Breast epithelium (tissue), 4 donors: ENCODE measurements around the gene ACVR1B. TPM values are rescaled to one million over a fixed set of nuclear protein-coding genes. Genes with fewer than 3 reads are reported as not detected.

Source experiments
- DNase-seq, 2 donors: peaks; one replicate each; pipeline ENCODE4 v3.0.0-alpha.2; 2019; ENCODE audit warnings: low spot score in 2 of 2
- H3K27ac ChIP-seq, 2 donors: fragments of 200-600 bp; sonication (generic) in 1 of 2; one replicate each; pipeline ENCODE4 v1.5.1; 2016 to 2019; ENCODE audit warnings: mild to moderate bottlenecking in 1 of 2
- H3K27me3 ChIP-seq, 2 donors: fragments of 200-600 bp; sonication (generic) in 1 of 2; one replicate each; pipeline versions ENCODE4 v1.5.1 to v1.6.0; 2017 to 2019; ENCODE audit warnings: control low read depth in 1 of 2, mild to moderate bottlenecking in 1 of 2
- H3K36me3 ChIP-seq: fragments of 200-600 bp; one replicate; pipeline ENCODE4 v1.5.1; 2019
- H3K4me1 ChIP-seq, 2 donors: fragments of 200-600 bp; sonication (generic); one replicate each; pipeline ENCODE4 v1.5.1; 2016 to 2019; ENCODE audit warnings: control low read depth in 1 of 2
- H3K4me3 ChIP-seq, 3 donors: fragments of 200-600 bp; sonication (generic); 1 replicate in 2 of 3; 2 replicates in 1 of 3; pipeline ENCODE4 v1.5.1; 2016 to 2019; ENCODE audit warnings: mild to moderate bottlenecking in 3 of 3, moderate library complexity in 2 of 3
- H3K9me3 ChIP-seq, 2 donors: fragments of 200-600 bp; sonication (generic) in 1 of 2; one replicate each; pipeline ENCODE4 v1.5.1; 2016 to 2019; ENCODE audit warnings: control low read depth in 1 of 2
- POLR2A ChIP-seq: fragments of 450-650 bp; IDR thresholded peaks from one replicate; pipeline ENCODE4 v1.6.1; 2016; ENCODE audit warnings: antibody characterized with exemption, mild to moderate bottlenecking, moderate library complexity
- POLR2AphosphoS5 ChIP-seq, 3 donors: sonication (generic); formaldehyde crosslinking; IDR thresholded peaks; one replicate each; pipeline ENCODE4 v1.6.1; 2017; ENCODE audit warnings: antibody characterized with exemption in 3 of 3
- intact Hi-C: fragments of 100-400 bp; cut with DNase I; formaldehyde crosslinking; loops from one replicate; pipeline ENCODE4 v1.15.1; 2023; ENCODE audit warnings: low total_unique reads
- total RNA-seq, 3 donors: library from RNA; depleted of rRNA; stranded (reverse); fragments of >200 nt; gene quantifications; one replicate each; pipeline ENCODE4 v1.1.0, GENCODE V29; 2016
- TF ChIP-seq, protein P1 (sequence below), 3 donors: fragments of 450-650 bp; IDR thresholded peaks; one replicate each; pipeline ENCODE4 v1.5.1; 2016 to 2017; ENCODE audit warnings: antibody characterized with exemption in 3 of 3, mild to moderate bottlenecking in 3 of 3, moderate library complexity in 3 of 3

Gene ACVR1B
- total RNA-seq, 3 donors from 2014 or later, result 12.3 to 26.3 (median 23.6) TPM

DNA sequence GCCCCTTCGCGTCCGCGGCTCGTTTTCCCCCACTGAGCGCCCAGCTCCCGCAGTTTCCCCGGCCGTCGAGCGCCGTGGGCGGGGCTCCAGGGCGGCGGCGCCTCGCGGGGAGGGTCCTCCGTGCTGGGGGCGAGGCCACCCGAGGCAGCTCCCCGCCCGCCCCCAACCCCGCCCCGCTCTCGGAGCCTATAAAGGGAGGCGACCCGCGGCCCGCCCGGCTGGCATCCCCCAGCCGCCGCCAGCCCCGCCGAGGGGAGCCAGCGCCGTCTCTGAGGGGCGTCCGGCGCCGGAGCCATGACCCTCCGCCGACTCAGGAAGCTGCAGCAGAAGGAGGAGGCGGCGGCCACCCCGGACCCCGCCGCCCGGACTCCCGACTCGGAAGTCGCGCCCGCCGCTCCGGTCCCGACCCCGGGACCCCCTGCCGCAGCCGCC is 55.2 kb downstream of the ACVR1B start, which contains the start of gene TAMALIN:
TSS of gene TAMALIN (plus strand) at position 221 of the 432 bp plus-strand sequence. CDS start at position 295, 74 bp downstream.
- DNase-seq, result peak; percentile 62 to 67
- TF ChIP-seq POLR2AphosphoS5 (IDR thresholded peaks at IDR 0.05), result peak in 2 of 3 donors; percentile 38 to 79
- peak; percentile 60 for TF ChIP-seq POLR2A
- TF ChIP-seq, protein P1, sequence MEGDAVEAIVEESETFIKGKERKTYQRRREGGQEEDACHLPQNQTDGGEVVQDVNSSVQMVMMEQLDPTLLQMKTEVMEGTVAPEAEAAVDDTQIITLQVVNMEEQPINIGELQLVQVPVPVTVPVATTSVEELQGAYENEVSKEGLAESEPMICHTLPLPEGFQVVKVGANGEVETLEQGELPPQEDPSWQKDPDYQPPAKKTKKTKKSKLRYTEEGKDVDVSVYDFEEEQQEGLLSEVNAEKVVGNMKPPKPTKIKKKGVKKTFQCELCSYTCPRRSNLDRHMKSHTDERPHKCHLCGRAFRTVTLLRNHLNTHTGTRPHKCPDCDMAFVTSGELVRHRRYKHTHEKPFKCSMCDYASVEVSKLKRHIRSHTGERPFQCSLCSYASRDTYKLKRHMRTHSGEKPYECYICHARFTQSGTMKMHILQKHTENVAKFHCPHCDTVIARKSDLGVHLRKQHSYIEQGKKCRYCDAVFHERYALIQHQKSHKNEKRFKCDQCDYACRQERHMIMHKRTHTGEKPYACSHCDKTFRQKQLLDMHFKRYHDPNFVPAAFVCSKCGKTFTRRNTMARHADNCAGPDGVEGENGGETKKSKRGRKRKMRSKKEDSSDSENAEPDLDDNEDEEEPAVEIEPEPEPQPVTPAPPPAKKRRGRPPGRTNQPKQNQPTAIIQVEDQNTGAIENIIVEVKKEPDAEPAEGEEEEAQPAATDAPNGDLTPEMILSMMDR (IDR thresholded peaks at IDR 0.05), result peak in 1 of 3 donors; percentile 8
- no peaks in the 10 kb centered on the region for H3K36me3 ChIP-seq
- H3K9me3 ChIP-seq, result no peaks in the 10 kb centered on the region
- intact Hi-C loops, result no loop called here
- peaks cover 0 to 3% of the 10 kb centered on the region in 2 donors for H3K4me1 ChIP-seq
- H3K27me3 ChIP-seq, result no peaks in the 10 kb centered on the region
- peak within 1 kb of the TSS; percentile 80 to 95 for H3K27ac ChIP-seq
- peak within 1 kb of the TSS; percentile 77 to 92 (median 88) for H3K4me3 ChIP-seq

DNA sequence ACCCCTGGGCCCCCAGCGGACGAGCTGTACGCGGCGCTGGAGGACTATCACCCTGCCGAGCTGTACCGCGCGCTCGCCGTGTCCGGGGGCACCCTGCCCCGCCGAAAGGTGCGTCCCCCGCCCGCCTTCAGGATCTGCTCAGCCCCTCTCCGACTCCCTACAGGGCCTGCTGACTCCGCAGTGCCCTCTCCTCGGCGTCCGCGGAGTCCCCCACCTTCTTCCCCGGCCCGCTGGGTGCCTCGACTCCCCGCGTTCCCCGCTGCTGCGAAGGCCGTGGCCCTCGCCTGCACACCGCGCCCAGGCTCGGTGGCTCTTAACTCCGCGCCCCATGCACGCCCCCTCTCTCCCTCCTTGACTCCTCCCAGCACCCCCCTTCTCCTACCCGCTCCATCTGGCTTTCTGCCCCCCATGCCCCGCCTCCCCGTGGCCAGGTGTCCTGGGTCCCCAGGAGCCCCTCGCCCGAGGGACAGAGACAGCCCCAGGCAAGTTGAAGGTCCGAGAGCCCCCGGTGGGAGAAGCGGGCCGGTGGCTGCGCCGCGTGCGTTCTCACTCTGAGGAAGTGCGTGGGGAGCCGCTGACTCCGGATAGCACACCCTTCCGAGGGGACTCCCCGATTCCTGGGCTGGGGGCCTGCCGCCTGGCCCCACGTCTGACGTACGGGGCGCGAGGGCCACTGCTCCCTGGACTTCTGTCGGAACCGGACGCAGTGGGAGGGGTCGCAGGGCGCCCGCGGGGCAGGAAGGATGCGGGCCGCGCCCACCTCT is 55.8 kb downstream of the ACVR1B start:
- DNase-seq, result no peak
- intact Hi-C loops, result no loop called here
- peak; percentile 0 to 32 (median 8) for TF ChIP-seq POLR2AphosphoS5 (IDR thresholded peaks at IDR 0.05)
- no peak for TF ChIP-seq POLR2A
- TF ChIP-seq, protein P1 (IDR thresholded peaks at IDR 0.05), result peak in 1 of 3 donors; percentile 6
- peak overlapping the region; percentile 77 to 92 (median 88) for H3K4me3 ChIP-seq
- peak overlapping the region; percentile 80 to 95 for H3K27ac ChIP-seq
- no peaks in the 10 kb centered on the region for H3K27me3 ChIP-seq
- no peaks in the 10 kb centered on the region for H3K36me3 ChIP-seq
- peaks cover 0 to 3% of the 10 kb centered on the region in 2 donors for H3K4me1 ChIP-seq
- H3K9me3 ChIP-seq, result no peaks in the 10 kb centered on the region

DNA sequence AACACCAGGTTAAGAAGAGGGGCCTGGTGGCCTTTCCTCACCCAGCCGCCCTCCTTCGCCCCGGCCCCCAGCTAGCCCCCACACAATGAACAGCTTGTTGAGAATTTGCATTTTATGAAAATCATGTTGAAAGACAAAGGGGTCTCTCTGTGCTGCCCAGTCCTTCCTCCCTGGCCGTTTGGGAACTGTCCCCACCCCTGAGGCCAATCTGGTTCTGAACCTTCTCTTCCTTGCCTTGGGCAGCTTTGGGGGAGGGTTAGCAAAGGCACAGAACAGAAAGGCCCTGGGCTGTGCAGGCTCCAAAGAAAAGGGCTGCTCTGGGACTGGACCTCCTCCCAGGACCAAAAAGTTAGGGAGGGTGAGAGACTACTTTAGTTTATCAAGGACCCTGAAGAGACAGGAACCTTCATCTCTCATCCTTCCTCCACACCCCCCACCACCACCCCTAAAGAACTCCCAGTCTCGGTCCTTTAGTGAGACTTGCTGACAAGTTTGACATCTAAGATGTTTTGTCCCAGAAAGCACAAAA is 56.5 kb downstream of the ACVR1B start:
- Histone ChIP-seq H3K27me3 (no peaks in the 10 kb centered on the region), H3K4me3 (peak overlapping the region; percentile 77 to 92 (median 88)), H3K36me3 (no peaks in the 10 kb centered on the region), H3K4me1 (peaks cover 0 to 3% of the 10 kb centered on the region in 2 donors), H3K27ac (peak overlapping the region; percentile 80 to 95), H3K9me3 (no peaks in the 10 kb centered on the region)
- no peak for DNase-seq
- intact Hi-C loops, result no loop called here
- TF ChIP-seq POLR2A (no peak), POLR2AphosphoS5 (IDR thresholded peaks at IDR 0.05) (no peak)
- TF ChIP-seq, protein P1 (IDR thresholded peaks at IDR 0.05), result no peak

DNA sequence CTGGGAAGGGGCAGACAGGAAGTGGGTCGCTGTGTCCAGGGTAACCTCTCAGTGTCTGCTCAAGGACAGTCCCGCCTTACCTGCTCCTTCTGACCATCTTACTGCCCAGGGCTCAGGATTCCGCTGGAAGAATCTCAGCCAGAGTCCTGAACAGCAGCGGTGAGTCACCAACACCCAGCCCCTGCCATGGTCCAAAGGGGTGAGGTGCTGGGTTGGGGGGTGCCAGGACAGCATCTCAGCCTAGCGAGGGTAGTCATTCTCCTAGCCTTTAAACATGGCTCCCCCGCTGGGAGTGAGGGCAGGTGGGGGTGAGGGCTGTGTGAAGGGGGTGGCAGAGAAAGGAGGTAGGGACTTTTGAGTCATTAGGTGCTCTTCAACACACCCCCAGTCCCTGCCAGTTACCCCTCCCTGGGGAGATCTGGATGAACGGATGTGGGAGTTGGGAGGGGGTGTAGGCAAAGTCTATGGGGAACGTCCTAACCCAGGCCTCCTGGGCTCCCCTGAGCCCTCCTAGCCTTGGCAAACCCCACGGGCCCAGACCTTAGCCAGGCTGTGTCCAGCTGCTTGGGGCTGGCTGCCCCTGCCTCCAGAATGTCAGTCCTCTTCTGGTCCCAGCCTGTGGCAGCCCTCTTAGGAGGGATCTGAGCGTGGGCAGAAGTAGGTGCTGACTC is 57.7 kb downstream of the ACVR1B start:
- Histone ChIP-seq H3K4me1 (peaks cover 0 to 3% of the 10 kb centered on the region in 2 donors), H3K36me3 (no peaks in the 10 kb centered on the region), H3K4me3 (peak overlapping the region; percentile 77 to 92 (median 88)), H3K27ac (peak overlapping the region; percentile 80 to 95), H3K9me3 (no peaks in the 10 kb centered on the region), H3K27me3 (no peaks in the 10 kb centered on the region)
- intact Hi-C loops, result no loop called here
- DNase-seq, result no peak
- TF ChIP-seq, protein P1 (IDR thresholded peaks at IDR 0.05), result no peak
- no peak for TF ChIP-seq POLR2A
- TF ChIP-seq POLR2AphosphoS5 (IDR thresholded peaks at IDR 0.05), result no peak
